Measurements from ENCODE around the gene PTPN11. TPM values are rescaled to one million over a fixed set of nuclear protein-coding genes. Genes with fewer than 3 reads are reported as not detected.

The PTPN11 gene
- 105 and 123 TPM in 2 replicates for total RNA-seq

DNA sequence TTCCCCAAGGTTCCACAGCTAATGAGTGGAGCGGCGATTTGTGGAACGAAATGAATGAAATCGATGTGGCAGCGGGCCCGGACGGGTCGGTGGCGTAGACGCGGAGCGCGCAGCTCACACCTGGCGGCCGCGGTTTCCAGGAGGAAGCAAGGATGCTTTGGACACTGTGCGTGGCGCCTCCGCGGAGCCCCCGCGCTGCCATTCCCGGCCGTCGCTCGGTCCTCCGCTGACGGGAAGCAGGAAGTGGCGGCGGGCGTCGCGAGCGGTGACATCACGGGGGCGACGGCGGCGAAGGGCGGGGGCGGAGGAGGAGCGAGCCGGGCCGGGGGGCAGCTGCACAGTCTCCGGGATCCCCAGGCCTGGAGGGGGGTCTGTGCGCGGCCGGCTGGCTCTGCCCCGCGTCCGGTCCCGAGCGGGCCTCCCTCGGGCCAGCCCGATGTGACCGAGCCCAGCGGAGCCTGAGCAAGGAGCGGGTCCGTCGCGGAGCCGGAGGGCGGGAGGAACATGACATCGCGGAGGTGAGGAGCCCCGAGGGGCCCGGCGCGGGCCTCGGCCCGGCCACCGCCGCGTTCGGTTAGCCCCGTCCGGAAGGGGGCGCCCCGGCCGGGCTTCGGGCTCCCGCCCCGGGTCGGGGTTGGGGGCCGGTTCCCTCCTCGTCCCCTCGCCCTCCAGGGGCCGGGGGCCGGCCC, at the start of gene PTPN11:
PTPN11 (plus strand) TSS at position 340 of the 689 bp plus-strand sequence; CDS start at position 505, 165 bp downstream.

DNA sequence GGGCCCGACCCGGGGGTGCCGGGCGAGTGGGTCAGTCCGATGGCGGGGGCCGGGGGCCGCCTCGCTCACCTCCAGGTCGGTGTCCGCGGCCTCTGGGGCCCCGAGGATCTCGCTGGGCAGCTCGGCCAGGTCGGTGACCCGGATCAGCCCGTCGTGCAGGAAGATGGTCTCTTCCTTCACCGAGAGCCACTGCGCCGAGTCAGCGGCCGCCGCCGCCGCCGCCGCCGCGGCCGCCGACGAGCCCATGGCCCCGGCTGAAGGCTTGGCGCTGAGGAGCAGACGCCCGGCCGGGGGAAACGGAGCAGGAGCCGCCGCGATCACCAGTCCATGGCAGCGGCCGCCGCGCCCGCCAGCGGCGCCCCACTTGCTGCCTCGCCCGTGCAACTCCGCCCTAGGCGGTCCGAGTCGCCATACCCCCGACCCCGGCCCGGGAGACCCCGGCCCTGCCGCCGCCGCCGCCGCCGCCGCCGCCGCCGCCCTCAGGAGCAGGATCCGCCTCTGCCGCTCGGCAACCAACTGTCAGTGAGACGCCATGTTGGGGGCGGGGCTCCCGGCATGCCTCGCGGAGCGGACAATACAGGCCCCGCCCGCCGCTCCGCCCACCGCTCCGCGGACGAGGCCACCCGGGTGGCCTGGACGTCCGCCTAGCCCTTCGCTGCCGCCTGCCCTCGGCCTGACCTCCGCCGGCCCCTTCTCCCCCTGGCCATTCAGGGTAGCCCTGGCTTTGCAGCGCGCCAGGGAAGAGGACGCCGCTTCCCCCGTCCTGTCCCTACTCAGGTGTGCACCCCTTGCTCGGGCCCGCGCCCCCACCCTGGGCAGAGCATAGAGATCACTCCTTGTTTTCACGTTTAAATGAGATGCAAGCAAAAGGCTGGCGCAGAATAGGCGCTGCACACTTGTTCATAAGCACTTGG, 36.6 kb upstream of the PTPN11 start, which contains the start of gene HECTD4:
HECTD4 (minus strand) TSS at position 549 of the 914 bp plus-strand sequence; CDS start at position 246, 303 bp downstream.

DNA sequence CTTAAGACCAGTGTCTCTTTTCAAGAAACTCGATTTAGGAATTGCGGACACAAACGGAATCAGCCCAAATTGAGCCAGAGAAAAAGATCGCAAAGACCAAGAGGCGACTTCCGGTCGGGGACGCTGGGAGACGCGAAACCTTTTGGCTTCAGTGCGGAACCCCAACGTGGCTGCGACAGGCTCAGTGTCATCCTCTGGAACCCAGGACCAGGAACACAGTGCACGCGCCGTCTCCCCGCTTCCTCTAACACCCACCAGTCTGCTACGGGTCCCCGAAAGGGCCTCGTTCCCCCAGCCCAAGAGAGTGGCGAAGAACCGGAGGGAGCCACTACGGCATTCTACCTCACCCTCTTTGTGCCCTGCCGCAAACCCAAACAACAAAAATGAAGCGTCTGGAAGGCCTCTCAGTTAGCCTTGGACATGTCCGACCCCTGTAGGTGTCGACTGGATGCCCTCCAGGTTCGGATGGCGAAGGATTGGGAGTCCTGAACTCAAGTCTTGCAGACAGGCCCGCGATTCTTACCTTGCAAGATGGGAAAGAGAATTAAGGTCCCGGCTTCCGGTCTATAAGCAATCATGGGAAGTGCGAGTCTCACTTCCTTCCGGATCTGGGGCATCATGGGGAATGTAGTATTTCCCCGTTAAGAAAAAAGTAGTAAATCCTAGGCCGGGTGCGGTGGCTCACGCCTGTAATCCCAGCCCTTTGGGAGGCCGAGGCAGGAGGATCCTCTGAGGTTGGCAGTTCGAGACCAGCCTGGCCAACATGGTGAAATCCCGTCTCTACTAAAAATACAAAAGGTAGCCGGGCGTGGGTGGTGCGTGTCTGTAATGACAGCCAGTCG, 9.5 kb upstream of the PTPN11 start, which contains the start of gene RPL6:
RPL6 (minus strand) TSS at position 542 of the 842 bp plus-strand sequence. CDS start 949 bp downstream, outside the sequence.

Other genes starting within 250 kb of the PTPN11 start
- gene HECTD4, start 36.5 kb upstream of the PTPN11 start, total RNA-seq, result 24.9 and 32.2 TPM in 2 replicates
- gene RPL6, start 9.3 kb upstream of the PTPN11 start, total RNA-seq, result 838 and 1,431 TPM in 2 replicates